HG03159 (cell line): ENCODE measurements around the gene NINL.
"Not testable (repeated sequence)": the region's sequence is repeated elsewhere in the genome, so short reads cannot be mapped to it uniquely, and the experiment has no call there.

Source experiments
- ATAC-seq: cut with Tn5 transposase; IDR thresholded peaks from one replicate; pipeline ENCODE4 v1.9.1; 2021; ENCODE audit warnings: mild to moderate bottlenecking, moderate library complexity; ENCODE audit not compliant: unreplicated experiment

NINL gene

GRCh38 chr20:25584905-25585704 lies at the start of gene NINL:
TSS of gene NINL (minus strand) at chr20:25585531. CDS start at chr20:25526587, 58,944 bp downstream.
- peak; percentile 56 for ATAC-seq

DNA sequence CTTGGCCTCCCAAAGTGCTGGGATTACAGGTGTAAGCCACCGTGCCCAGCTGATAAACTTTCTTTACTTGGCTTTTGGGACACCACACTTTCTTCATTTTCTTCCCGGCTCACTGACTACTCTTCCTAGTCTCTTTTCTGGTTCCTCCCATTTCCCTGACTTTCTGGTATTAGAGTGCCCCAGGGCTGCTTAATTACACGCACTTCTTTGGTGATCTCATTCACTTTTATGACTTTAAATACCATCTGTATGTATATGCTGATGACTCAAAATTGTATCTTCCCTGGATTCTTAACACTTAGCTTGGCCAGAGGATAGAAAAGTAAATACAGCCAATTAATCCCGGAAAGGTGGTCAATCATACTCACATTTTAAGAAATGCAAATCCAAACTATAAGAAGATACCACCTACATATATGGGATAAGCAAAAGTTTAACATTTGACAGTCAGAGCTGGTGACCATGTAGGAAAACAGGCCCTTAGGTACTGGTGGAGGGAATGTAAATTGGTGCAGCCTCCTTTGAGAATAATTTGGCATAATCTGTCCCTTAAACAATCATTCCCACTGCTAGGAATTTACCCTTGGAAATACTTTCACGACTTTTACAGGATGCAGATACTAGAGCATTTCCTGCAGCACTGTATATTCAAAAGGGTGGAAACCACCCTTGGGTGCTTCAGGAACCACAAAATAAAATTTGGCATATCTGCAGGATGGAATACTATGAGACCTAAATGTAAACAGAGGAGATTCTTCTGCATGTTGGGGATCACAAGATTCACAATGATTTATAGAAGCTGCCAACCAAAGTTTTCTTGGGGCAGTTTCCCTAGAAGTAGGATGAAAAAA lies 47.8 kb upstream of the NINL start:
- no peak for ATAC-seq

GRCh38 chr20:25630615-25631014 lies 45.3 kb upstream of the NINL start:
- not testable (repeated sequence) for ATAC-seq

GRCh38 chr20:25629816-25630499 lies 44.6 kb upstream of the NINL start:
- ATAC-seq: no peak

- ATAC-seq: no peak
Measured at GRCh38 chr20:25626779-25627178, 41.4 kb upstream of the NINL start.

- ATAC-seq: no peak
Measured at GRCh38 chr20:25624500-25624939, 39.2 kb upstream of the NINL start.

- ATAC-seq: peak; percentile 82
Measured at GRCh38 chr20:25623736-25624499, 38.6 kb upstream of the NINL start, which contains the start of gene NANP. TSS of gene NANP (minus strand) at chr20:25624014. CDS start at chr20:25623948, 66 bp downstream.

DNA sequence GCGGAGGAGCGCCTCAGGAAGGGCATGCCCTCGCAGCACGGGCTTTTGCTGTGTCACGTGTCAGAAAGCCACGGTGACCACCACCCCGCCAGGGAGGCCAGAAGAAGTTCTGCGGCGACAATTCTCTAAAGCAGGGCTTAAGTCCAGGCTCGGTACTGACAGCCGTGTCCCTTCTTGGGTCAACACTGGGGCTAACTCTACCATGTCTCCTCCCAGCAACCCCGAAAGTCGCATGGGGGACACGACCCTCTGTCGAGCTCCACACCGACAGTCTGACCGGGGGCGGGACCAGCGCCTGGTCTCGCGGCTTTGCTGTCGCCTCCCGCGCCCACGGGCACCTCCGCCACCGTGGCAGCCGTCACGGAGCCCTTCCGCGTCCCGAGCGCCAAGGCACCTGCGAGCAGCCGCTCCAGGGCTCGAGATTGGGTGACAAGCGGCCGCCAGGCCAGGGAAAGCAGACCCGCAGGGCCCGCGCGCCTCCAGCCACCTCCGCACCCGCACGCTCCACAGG lies 37.9 kb upstream of the NINL start:
- ATAC-seq: peak; percentile 13

GRCh38 chr20:25622450-25623224 lies 37.3 kb upstream of the NINL start:
- no peak for ATAC-seq

GRCh38 chr20:25622049-25622448 lies 36.7 kb upstream of the NINL start:
- ATAC-seq: no peak

DNA sequence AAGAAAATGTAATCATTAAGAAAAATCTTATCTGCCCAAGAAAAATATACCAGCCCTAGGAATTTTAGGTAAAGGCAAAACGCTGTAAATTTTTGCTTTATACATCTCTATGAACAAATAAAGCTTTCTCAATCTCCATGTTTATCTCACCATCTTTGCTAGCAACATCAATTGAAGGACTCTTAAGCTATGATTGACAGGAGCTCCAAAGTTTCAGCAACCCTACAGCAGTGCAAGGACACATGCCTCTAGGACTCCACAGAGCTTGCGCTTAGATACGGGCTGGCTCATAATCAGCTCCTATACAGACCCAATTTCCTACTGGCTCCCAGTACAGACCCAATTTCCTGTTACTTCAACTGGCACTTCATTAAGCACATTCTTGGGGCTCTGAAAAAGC lies 34.2 kb upstream of the NINL start:
- ATAC-seq: no peak

DNA sequence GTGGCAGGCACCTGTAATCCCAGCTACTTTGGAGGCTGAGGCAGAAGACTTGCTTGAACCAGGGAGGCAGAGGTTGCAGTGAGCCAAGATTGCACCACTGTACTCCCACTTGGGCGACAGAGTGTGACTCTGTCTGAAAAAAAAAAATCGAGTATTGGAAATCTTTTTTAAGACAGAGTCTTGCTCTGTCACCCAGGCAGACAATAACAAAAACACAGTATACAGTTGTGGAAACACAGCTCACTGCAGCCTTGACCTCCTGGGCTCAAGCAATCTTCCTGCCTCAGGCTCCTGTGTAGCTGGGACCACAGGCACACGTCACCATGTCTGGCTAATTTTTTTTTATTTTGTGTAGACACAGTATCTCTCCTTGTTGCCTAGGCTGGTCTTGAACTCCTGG lies 23.4 kb upstream of the NINL start:
- ATAC-seq: no peak

DNA sequence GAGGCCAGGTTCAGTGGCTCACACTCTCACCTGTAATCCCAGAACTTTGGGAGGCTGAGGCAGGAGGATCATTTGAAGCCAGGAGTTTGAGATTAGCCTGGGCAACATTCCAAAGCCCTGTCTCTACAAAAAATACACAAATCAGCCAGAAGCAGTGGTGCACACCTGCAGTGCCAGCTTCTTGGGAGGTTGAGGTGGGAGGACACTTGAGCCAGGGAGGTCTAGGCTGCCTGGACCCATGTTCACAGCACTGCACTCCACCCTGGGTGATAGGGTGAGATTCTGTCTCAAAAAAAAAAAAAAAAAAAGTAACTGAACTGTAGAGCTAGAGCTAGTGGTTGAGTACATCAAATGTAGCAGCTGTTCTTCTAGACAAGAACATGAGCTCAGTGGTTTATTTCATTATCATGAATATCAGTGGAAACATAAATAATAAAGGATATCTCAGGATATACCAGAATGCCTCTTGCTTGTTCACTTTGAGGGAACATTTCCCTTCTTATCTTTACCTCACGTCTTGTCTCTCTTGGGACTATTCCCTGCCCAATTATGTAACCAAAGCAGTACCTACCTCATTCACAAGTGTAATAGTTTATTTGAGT lies 20.9 kb upstream of the NINL start:
- ATAC-seq: no peak

- ATAC-seq: no peak
Measured at GRCh38 chr20:25605148-25605547, 19.8 kb upstream of the NINL start.

- no peak for ATAC-seq
Measured at GRCh38 chr20:25604611-25605010, 19.3 kb upstream of the NINL start.

- not testable (repeated sequence) for ATAC-seq
Measured at GRCh38 chr20:25602914-25603309, 17.6 kb upstream of the NINL start.

- not testable (repeated sequence) for ATAC-seq
Measured at GRCh38 chr20:25602191-25602913, 17.0 kb upstream of the NINL start.

GRCh38 chr20:25601659-25602058 lies 16.3 kb upstream of the NINL start:
- no peak for ATAC-seq
